ENCODE measurements around the gene ACAP2.
"Not testable (repeated sequence)": the region's sequence is repeated elsewhere in the genome, so short reads cannot be mapped to it uniquely, and the experiment has no call there.

- not testable (repeated sequence) for TF ChIP-seq CTCF (IDR thresholded peaks at IDR 0.05; ENCODE audit: insufficient read depth, low read depth, low read length); EZH2 (IDR thresholded peaks at IDR 0.05; ENCODE audit: insufficient read depth, low read length)
Measured at GRCh38 chr3:195462922-195463321, 20.1 kb upstream of the ACAP2 start.
